Measurements from ENCODE around the gene PRDM8. TPM values are rescaled to one million over a fixed set of nuclear protein-coding genes. Genes with fewer than 3 reads are reported as not detected.

Gene PRDM8
- total and polyA plus RNA-seq, 2 donors (not counting 1 experiment from before 2014, with no cell fraction given): 20.0 to 35.6 TPM

DNA sequence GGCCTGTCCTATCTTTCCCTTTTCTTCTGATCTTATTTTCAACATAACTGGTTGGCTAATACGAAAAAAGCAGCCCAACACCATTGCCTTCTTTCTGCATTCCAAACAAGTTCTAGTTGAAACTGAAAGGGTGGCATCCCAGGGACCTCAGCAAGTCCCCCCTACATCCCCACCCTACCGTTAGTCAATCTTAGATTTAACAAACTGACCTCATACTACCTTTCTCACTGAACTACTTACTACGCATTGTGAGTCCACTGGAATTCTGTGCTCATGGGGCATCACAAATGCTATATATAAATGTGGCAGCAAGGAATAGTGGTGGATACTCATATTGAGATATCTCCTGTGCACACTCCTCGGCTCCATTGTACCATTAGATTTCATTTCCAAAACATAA lies 36.1 kb downstream of the PRDM8 start:
- ChIA-PET CTCF (no interaction called here), POLR2A (no interaction called here)
- 83% methylated on average over 1 of the region's 4 CpGs for WGBS (ENCODE audit: insufficient coverage)
- no peak overlapping the region for H3K4me3 ChIP-seq (ENCODE audit: control extremely low read depth in 1 of 5, extremely low read depth in 1 of 5, insufficient read depth in 1 of 5, low read depth in 2 of 5, low read length in 4 of 5)
- no peaks in the 10 kb centered on the region for H3K79me2 ChIP-seq (ENCODE audit: control insufficient read depth, insufficient read depth, low read length)
- Mint-ChIP-seq H3K27me3 (peaks cover 18% of the 10 kb centered on the region), H3K9me3 (ENCODE audit: insufficient read depth) (no peaks in the 10 kb centered on the region), H3K4me3 (no peak overlapping the region), H3K27ac (no peak overlapping the region), H3K4me1 (peaks cover 2% of the 10 kb centered on the region)
- no peak overlapping the region for H3K27ac ChIP-seq (ENCODE audit: low read length in 2 of 2)
- no peak for TF ChIP-seq EZH2 (IDR thresholded peaks at IDR 0.05; ENCODE audit: borderline replicate concordance, insufficient read depth, low read depth, low read length, poor library complexity, severe bottlenecking)
- no peak for TF ChIP-seq CTCF (IDR thresholded peaks at IDR 0.05)
- no peak overlapping the region for H3K4me2 ChIP-seq (replicated peaks; ENCODE audit: low read depth, low read length, poor library complexity, severe bottlenecking)
- no peaks in the 10 kb centered on the region for H4K20me1 ChIP-seq (ENCODE audit: control insufficient read depth, insufficient read depth, low read length, poor library complexity, severe bottlenecking)
- no peak overlapping the region for H3K9ac ChIP-seq (ENCODE audit: low read length)
- peaks cover 0 to 11% (median 2%) of the 10 kb centered on the region in 4 experiments for H3K27me3 ChIP-seq (replicated peaks in 1 of 4; ENCODE audit: control extremely low read depth in 1 of 4, control insufficient read depth in 3 of 4, insufficient read depth in 4 of 4, low read length in 3 of 4)
- H3K4me1 ChIP-seq (ENCODE audit: control insufficient read depth in 2 of 2, insufficient read depth in 2 of 2, low read length in 2 of 2): no peaks in the 10 kb centered on the region
- no peaks in the 10 kb centered on the region for H3K36me3 ChIP-seq (replicated peaks in 1 of 2; ENCODE audit: control extremely low read depth in 1 of 2, control insufficient read depth in 1 of 2, extremely low read depth in 1 of 2, insufficient read depth in 2 of 2, low read length in 1 of 2)
- H2AFZ ChIP-seq (ENCODE audit: insufficient read depth, low read depth, low read length, poor library complexity, severe bottlenecking): no peak overlapping the region
- DNase-seq (no peak), ATAC-seq (ENCODE audit: low read depth) (no peak)
- intact Hi-C loops (cut with micrococcal nuclease): no loop called here
- H3K9me3 ChIP-seq (ENCODE audit: control extremely low read depth in 1 of 3, control insufficient read depth in 2 of 3, insufficient read depth in 1 of 3, low read length in 2 of 3): no peaks in the 10 kb centered on the region

DNA sequence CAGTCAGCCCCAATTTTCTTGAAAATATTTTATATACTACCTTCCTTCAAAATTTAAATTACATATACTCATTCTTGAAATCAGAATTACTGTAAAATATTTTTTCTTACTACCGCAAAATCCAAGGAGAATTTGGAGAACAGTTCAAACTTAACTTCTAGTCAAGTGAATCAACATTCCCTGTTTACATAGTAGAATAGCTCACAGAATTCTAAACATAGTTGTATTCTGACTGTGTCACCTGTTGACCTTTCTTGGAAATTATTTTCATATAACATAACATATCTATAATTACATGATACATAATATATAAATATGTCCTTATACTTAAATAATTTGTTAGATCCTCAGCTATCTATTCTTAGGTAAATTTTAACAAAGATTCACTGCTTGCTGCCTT lies 38.1 kb downstream of the PRDM8 start:
- H3K4me3 ChIP-seq (ENCODE audit: control extremely low read depth in 1 of 5, extremely low read depth in 1 of 5, insufficient read depth in 1 of 5, low read depth in 2 of 5, low read length in 4 of 5): no peak overlapping the region
- H3K27ac ChIP-seq (ENCODE audit: low read length in 2 of 2): no peak overlapping the region
- H2AFZ ChIP-seq (ENCODE audit: insufficient read depth, low read depth, low read length, poor library complexity, severe bottlenecking): no peak overlapping the region
- intact Hi-C loops (cut with micrococcal nuclease): no loop called here
- no peak for DNase-seq
- H3K4me1 ChIP-seq (ENCODE audit: control insufficient read depth in 2 of 2, insufficient read depth in 2 of 2, low read length in 2 of 2): no peaks in the 10 kb centered on the region
- H3K36me3 ChIP-seq (replicated peaks in 1 of 2; ENCODE audit: control extremely low read depth in 1 of 2, control insufficient read depth in 1 of 2, extremely low read depth in 1 of 2, insufficient read depth in 2 of 2, low read length in 1 of 2): no peaks in the 10 kb centered on the region
- H3K27ac Mint-ChIP-seq: no peak overlapping the region
- ChIA-PET POLR2A (no interaction called here), CTCF (no interaction called here)
- peaks cover 12% of the 10 kb centered on the region for H3K27me3 Mint-ChIP-seq
- no peaks in the 10 kb centered on the region for H3K9me3 ChIP-seq (ENCODE audit: control extremely low read depth in 1 of 3, control insufficient read depth in 2 of 3, insufficient read depth in 1 of 3, low read length in 2 of 3)
- no peaks in the 10 kb centered on the region for H3K79me2 ChIP-seq (ENCODE audit: control insufficient read depth, insufficient read depth, low read length)
- no peak overlapping the region for H3K4me3 Mint-ChIP-seq
- H3K4me2 ChIP-seq (replicated peaks; ENCODE audit: low read depth, low read length, poor library complexity, severe bottlenecking): no peak overlapping the region
- TF ChIP-seq EZH2 (IDR thresholded peaks at IDR 0.05; ENCODE audit: borderline replicate concordance, insufficient read depth, low read depth, low read length, poor library complexity, severe bottlenecking): no peak
- TF ChIP-seq CTCF (IDR thresholded peaks at IDR 0.05): no peak
- no peaks in the 10 kb centered on the region for H3K4me1 Mint-ChIP-seq
- WGBS (ENCODE audit: insufficient coverage): no CpG with 5 or more reads among the region's 1 CpG
- ATAC-seq (ENCODE audit: low read depth): no peak
- no peaks in the 10 kb centered on the region for H3K9me3 Mint-ChIP-seq (ENCODE audit: insufficient read depth)
- peaks cover 0 to 11% (median 3%) of the 10 kb centered on the region in 4 experiments for H3K27me3 ChIP-seq (replicated peaks in 1 of 4; ENCODE audit: control extremely low read depth in 1 of 4, control insufficient read depth in 3 of 4, insufficient read depth in 4 of 4, low read length in 3 of 4)
- H3K9ac ChIP-seq (ENCODE audit: low read length): no peak overlapping the region
- H4K20me1 ChIP-seq (ENCODE audit: control insufficient read depth, insufficient read depth, low read length, poor library complexity, severe bottlenecking): no peaks in the 10 kb centered on the region
